Stimulated activated memory B cell treated with anti-CD40 and anti-IgM and Interleukin-4, amounts not matched to agents 10 μg/mL and 1 μg/mL and 100 μg/mL, for 72 hours (primary cell): Measurements from ENCODE around the gene KLHL22.
"Not testable (repeated sequence)": the region's sequence is repeated elsewhere in the genome, so short reads cannot be mapped to it uniquely, and the experiment has no call there.

Experiments
- ATAC-seq: fragments of 150-1000 bp; cut with Tn5 transposase; 2 replicates; pipeline ENCODE4 v1.10.0; 2021
- H3K27ac Mint-ChIP-seq: one replicate; pipeline ENCODE4 v1.8.0; 2022; ENCODE audit warnings: mild to moderate bottlenecking, mixed read lengths
- H3K27me3 Mint-ChIP-seq: one replicate; pipeline ENCODE4 v1.8.0; 2022; ENCODE audit warnings: mixed read lengths
- H3K36me3 Mint-ChIP-seq: one replicate; pipeline ENCODE4 v1.8.0; 2022; ENCODE audit warnings: mixed read lengths
- H3K4me1 Mint-ChIP-seq: one replicate; pipeline ENCODE4 v1.8.0; 2022; ENCODE audit warnings: mixed read lengths
- H3K4me3 Mint-ChIP-seq: one replicate; pipeline ENCODE4 v1.8.0; 2022; ENCODE audit warnings: mild to moderate bottlenecking, moderate library complexity, mixed read lengths
- H3K9me3 Mint-ChIP-seq: one replicate; pipeline ENCODE4 v1.8.0; 2022; ENCODE audit warnings: mixed read lengths

The KLHL22 gene

DNA sequence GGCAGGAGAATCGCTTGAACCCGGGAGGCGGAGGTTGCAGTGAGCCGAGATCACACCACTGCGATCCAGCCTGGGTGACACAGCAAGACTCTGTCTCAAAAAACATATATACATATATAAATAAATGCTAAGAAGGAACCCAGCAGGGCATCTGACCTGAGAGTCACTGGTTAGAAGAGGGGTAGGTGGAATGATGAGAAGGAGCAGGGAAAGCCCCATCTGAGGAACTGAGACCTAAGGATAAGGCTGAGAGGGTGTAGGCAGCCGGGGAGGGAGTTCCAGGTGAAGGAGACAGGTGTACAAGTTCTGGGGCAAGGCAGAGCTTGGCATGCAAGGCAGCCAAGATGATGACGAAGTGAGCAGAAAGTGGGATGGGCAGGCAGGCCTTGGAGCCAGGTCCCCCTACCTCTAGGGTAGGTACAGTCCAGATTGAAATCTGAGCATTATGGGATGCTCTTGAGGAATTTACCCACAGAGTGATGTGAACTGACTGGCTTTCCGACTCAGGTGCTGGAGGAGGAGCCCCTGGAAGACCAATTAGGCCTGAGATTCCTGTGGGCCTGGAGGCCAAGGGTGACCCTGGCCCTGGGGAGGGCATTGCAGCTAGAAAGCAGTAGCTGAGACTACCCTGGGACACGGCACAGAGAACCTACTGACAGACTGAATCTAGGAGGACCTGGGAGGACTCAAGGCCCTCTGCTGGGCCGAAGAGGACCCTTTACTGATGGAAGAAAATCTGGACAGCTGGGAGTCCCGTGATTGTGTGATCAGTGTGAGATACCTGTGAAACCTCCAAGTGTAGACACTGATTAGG is 22.8 kb downstream of the KLHL22 start:
- H3K36me3 Mint-ChIP-seq: peaks cover 23% of the 10 kb centered on the region
- ATAC-seq: no peak
- peak overlapping the region; percentile 30 for H3K27ac Mint-ChIP-seq
- no peak overlapping the region for H3K4me3 Mint-ChIP-seq
- no peaks in the 10 kb centered on the region for H3K27me3 Mint-ChIP-seq
- peaks cover 14% of the 10 kb centered on the region for H3K4me1 Mint-ChIP-seq
- H3K9me3 Mint-ChIP-seq: no peaks in the 10 kb centered on the region

DNA sequence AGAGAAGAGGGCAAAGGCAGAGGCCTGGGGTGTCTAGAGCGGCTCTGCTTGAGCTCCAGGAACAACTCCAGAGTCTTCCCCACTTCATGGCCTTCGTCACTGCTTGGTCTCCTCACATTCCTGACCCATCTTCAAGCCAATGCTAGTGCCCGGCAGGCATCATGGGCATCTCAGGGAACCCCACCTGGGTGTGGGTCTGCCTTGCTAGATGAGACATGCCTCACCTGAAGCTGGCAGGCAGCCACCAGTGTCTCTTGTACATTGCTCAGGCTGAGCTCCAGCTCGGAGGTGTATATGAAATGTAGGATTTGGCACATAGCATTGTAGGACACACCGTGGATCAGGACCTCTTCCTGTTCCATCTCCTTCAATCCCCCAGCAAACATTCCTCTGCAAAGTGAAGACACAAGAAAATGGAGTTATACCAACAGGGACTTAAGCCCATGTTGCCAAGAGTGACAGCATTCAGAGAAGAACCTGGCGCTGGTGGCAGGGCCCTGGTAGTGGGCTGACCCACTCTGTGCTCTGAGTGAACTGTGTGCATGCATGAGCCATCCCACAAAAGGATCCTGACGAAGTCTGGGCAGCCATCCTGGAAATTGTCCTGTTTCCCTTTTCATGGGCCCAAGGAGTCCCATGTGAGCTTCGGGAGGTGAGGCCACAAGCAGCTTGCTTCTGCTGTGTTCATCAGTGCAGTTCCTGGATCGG is 24.3 kb downstream of the KLHL22 start:
- no peak for ATAC-seq
- peaks cover 14% of the 10 kb centered on the region for H3K4me1 Mint-ChIP-seq
- no peaks in the 10 kb centered on the region for H3K27me3 Mint-ChIP-seq
- H3K4me3 Mint-ChIP-seq: no peak overlapping the region
- no peak overlapping the region for H3K27ac Mint-ChIP-seq
- peaks cover 23% of the 10 kb centered on the region for H3K36me3 Mint-ChIP-seq
- no peaks in the 10 kb centered on the region for H3K9me3 Mint-ChIP-seq

DNA sequence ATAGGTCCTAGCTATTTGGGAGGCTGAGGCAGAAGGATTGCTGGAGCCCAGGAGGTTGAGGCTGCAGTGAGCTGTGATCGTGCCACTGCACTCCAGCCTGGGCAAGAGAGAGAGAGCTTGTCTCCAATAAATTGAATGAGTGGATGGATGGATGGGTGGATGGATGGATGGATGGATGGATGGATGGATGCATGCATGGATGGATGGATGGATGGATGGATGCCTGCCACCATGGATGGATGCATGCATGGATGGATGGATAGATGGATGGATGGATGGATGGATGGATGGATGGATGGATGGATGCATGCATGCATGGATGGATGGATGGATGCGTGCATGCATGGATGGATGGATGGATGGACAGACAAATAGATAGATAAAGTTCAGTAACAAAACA is 25.1 kb downstream of the KLHL22 start:
- H3K4me1 Mint-ChIP-seq: peaks cover 14% of the 10 kb centered on the region
- not testable (repeated sequence) for H3K27me3 Mint-ChIP-seq, H3K4me3 Mint-ChIP-seq, H3K27ac Mint-ChIP-seq, H3K9me3 Mint-ChIP-seq, ATAC-seq
- H3K36me3 Mint-ChIP-seq: peaks cover 23% of the 10 kb centered on the region

DNA sequence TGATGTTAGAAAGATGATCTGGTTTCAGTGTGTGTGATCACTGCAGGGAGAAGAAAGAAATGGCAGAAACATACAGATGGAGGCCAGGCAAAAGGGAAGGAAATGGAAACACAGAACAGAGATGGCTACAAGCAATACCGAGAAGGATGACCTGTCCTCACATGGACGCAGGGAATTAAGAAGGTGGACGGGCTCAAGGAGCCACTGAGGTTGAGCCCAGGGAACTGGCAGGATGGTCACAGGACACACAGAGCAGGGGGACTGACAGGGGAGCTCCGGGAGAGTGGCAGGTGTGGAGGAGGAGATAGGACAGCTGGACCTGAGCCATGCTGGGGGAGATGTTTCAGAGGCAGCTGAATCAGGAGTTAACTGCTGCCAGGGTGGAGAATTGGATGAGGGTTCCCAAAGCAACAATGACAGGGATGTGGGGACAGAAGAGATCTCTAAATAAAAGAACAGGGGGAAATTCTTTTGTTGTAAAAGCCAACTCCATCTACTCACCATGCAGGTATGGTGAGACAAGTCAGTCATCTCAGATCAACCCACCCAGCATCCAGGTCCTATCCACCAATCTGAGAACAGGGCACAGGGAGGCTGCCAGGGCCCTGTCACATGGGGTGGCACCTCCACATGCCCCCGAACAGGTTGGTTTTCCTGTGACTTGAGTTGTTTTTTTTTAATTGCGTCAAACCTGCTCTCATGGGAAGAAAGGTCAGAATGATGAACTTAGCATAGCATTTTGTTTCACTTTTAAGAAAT is 26.3 kb downstream of the KLHL22 start:
- no peaks in the 10 kb centered on the region for H3K9me3 Mint-ChIP-seq
- H3K27ac Mint-ChIP-seq: peak overlapping the region; percentile 31
- H3K4me3 Mint-ChIP-seq: no peak overlapping the region
- H3K27me3 Mint-ChIP-seq: no peaks in the 10 kb centered on the region
- H3K36me3 Mint-ChIP-seq: peaks cover 23% of the 10 kb centered on the region
- ATAC-seq: no peak
- peaks cover 26% of the 10 kb centered on the region for H3K4me1 Mint-ChIP-seq

DNA sequence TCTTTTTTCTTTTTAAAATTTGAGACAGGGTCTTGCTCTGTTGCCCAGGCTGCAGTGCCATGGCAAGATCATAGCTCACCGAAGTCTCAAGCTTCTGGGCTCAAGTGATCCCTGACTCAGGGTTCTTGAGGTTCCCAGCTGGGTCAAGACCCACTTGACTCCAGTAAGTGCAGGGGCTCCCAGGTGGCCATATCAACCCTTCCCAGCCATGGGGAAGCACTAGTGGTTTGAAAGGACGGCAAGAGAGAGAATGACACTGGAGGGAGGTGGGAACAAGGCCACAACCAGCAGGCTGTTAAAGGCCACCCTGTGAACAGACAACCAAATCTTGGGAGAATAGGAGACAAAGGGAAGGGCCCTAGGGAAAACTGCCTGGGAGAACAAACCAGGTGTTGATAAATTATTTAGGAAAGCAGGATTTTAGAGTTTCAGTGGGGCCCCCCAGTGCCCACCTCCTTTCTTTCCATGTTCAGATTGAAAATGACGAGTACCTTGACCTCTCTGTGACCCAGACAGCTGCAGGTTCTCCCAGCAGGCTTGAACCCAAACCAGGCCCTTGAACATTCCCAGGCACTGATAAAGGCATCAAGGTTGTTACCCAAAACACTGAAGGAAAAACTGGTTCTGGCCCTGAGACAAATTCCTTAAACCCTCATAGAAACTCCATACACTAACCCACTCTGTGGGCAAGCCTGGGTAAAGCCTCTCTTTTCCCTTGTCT is 28.8 kb downstream of the KLHL22 start:
- no peak for ATAC-seq
- Mint-ChIP-seq H3K4me3 (no peak overlapping the region), H3K27ac (peak overlapping the region; percentile 60), H3K27me3 (no peaks in the 10 kb centered on the region), H3K4me1 (peaks cover 38% of the 10 kb centered on the region), H3K9me3 (no peaks in the 10 kb centered on the region), H3K36me3 (peaks cover 23% of the 10 kb centered on the region)

DNA sequence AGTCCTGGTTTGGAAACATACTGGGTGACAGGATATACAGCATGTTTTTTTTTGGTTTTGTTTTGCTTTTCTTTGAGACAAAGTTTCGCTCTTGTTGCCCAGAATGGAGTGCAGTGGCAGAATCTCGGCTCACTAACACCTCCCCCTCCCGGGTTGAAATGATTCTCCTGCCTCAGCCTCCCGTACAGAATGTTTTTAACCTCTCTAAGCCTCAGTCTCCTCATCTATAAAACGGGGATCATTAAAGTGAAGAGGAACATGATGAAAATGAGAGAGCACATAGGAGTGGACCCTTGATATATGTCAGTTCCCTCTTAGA is 29.9 kb downstream of the KLHL22 start:
- Mint-ChIP-seq H3K27me3 (no peaks in the 10 kb centered on the region), H3K4me1 (peaks cover 38% of the 10 kb centered on the region), H3K9me3 (no peaks in the 10 kb centered on the region), H3K36me3 (peaks cover 14% of the 10 kb centered on the region), H3K27ac (peak overlapping the region; percentile 85), H3K4me3 (no peak overlapping the region)
- ATAC-seq: no peak

DNA sequence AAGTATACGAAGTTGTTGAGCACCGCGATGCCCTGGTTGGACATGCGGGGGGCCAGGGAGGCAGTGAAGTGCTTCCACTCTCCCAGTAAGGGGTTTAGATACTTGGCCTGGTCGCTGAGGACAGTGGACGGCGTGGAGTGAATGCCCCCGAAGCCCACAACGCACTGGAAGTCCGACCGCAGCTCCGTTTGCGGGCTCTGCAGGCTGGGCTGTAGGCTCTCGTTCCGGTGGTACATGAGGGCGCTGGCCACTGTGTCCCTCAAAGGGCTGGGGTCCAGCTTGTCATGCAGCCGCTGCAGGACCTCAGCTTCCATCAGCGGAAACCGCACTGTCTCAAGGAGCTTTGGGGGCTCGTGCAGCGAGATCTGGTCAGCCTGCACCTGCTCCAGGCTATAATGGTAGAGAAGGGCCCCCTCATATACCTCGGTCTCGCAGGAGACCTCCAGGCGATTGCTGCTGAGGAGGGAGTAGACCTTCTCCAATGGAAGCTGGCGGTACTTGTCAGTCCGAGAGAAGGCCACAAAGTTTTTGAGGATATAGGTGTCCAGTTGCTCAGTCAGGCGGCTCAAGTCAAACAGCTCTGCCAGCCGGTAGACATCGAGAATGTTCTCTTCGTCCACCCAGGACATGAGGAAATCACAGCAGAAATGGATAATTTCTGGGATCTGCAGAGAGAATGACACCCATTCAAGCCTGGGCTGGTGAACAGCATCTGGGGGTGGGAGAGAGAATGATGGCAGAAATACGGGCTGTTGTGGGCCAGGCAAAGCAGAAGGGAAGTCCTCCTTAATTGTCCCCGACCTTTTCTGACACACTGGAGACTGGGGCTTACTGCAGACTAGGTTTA is 30.5 kb downstream of the KLHL22 start:
- H3K4me3 Mint-ChIP-seq: no peak overlapping the region
- ATAC-seq: no peak
- no peaks in the 10 kb centered on the region for H3K27me3 Mint-ChIP-seq
- no peaks in the 10 kb centered on the region for H3K9me3 Mint-ChIP-seq
- peaks cover 8% of the 10 kb centered on the region for H3K36me3 Mint-ChIP-seq
- H3K27ac Mint-ChIP-seq: peak overlapping the region; percentile 85
- H3K4me1 Mint-ChIP-seq: peaks cover 39% of the 10 kb centered on the region

DNA sequence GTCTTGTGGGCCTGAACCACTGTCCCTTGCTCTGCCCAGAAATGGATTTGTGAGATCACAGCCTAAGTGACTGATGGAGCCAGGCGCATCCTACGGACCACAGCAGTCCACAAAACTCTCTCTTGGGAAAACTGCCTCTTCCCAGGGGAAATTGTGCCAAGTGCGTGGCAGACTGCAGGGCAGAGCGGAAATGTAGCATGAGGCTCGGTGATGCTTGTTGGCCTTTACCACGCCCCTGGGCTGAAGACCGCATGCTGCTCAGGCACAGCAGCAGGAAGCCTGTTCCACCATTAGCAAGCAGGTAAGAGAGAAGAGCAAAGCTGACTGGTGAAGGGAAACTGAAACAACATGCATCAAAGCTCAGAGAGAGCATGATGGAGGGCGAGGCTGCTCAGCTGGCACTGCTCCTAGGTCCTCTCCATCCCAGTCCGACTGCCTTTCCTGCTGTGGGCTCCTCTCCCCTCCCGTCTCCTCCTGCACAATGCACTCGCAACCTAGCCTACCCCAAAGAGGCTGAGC is 31.4 kb downstream of the KLHL22 start:
- Mint-ChIP-seq H3K27ac (peak overlapping the region; percentile 85), H3K4me3 (peak overlapping the region; percentile 47), H3K36me3 (peaks cover 12% of the 10 kb centered on the region), H3K4me1 (peaks cover 49% of the 10 kb centered on the region), H3K9me3 (no peaks in the 10 kb centered on the region), H3K27me3 (no peaks in the 10 kb centered on the region)
- peak; percentile 84 for ATAC-seq

DNA sequence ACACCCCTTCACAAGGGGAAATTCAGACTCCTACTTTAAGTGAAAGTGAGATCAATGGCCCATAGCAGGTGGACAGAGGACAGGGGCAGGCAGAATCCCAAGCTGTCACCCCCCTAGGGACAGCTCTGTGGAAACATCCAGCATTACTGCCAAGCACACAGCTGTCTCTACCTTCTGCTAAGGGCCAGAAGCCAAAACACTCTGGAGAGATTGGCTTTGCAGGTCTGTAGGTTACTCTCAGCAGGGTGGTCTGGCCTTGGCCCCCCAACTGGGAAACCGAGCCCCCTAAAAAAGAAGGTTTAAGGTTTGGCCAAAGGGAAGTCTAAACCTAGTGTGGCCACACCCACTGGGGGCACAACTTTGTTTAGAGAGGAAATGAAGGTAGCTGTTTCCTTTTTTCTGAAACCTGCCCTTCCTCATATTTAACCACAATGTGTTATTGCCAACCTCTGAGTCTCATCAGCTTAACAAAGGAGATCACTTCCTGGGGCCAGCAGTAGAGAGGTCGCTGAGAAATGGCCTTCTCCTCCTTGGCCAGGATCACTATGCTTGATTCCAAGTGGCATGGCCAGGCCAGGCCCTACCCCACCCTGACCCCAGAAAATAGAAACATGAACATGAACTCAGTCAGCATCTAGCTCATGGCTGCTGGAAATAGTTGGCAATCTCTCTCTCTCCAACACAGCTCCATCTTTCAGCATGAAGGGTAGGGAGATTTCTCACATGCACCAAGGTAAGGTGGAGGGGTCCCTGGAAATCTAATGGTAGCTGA is 32.1 kb downstream of the KLHL22 start:
- peak; percentile 91 for ATAC-seq
- Mint-ChIP-seq H3K9me3 (no peaks in the 10 kb centered on the region), H3K27me3 (no peaks in the 10 kb centered on the region), H3K4me3 (peak overlapping the region; percentile 47), H3K4me1 (peaks cover 43% of the 10 kb centered on the region), H3K36me3 (peaks cover 9% of the 10 kb centered on the region), H3K27ac (peak overlapping the region; percentile 85)

DNA sequence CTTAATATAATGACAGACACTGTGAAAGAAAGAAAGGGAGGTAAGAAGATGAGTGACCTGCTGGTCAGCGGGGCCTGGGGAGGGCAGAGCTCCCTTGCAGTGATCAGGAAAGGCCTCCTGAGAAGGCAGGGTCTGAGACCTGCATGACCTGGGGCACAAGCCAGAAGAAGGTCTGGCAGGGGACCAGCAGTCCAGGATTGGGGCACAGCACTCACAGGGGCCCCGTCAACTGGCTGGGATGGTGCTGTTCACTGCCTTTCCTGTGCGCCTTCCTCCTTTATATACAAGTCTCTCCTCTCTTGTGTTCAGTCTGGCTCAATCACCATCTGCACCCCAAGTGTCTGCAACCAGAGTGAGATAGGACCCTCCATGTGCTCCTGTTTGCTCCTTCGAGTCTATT is 35.7 kb downstream of the KLHL22 start:
- Mint-ChIP-seq H3K27ac (peak overlapping the region; percentile 18), H3K27me3 (no peaks in the 10 kb centered on the region), H3K4me1 (peaks cover 53% of the 10 kb centered on the region), H3K36me3 (peaks cover 30% of the 10 kb centered on the region), H3K4me3 (no peak overlapping the region), H3K9me3 (no peaks in the 10 kb centered on the region)
- ATAC-seq: no peak

DNA sequence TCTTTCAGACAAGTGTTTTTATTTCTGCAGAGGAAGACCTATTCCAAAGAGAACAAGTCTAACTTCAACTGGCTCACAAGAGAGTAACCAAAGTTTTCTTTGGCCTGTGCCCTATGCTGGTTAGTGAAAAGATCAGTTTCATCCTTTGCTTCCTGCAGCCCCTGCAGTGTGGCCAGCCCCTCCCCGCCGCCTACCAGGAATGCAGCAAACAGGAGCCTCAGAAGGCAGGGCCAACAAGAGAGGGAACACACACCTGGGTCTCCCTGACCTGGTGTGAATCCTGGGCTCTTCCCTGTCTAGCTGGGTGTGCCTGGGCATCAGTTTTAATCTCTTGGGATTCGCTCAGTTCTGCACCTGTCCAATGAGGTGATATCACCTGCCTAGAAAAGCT is 36.4 kb downstream of the KLHL22 start:
- no peaks in the 10 kb centered on the region for H3K9me3 Mint-ChIP-seq
- H3K4me3 Mint-ChIP-seq: no peak overlapping the region
- H3K27ac Mint-ChIP-seq: peak overlapping the region; percentile 18
- ATAC-seq: no peak
- H3K36me3 Mint-ChIP-seq: peaks cover 34% of the 10 kb centered on the region
- peaks cover 46% of the 10 kb centered on the region for H3K4me1 Mint-ChIP-seq
- no peaks in the 10 kb centered on the region for H3K27me3 Mint-ChIP-seq

DNA sequence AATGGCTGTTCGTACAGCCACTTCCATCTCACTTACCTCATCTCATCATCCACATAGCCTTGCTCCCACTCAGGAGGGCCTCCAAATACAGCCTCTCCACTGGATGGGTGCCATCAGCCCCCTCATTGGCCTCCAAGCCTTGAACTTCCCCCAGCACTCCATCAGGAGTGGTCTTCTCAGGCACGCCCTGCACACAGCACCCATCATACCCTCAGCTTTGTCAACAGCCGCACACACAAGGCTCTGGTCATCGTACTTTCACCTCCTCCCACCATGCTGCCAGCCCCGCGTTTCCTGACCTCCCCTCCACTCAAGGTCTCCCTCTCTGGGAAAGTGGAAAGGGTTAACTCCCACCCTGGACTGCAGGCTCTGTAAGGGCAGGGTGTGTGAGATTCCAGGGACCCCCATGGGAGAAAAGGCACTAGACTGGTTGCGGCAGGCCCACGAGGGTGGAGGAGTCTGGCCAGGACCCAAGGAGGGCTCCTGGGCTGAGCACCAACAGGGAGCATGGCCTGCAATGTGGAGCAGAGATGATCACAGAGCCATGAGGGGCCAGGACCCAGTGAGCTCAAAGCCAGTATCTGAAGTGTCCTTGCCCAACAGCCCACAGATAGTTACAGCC is 37.0 kb downstream of the KLHL22 start:
- no peaks in the 10 kb centered on the region for H3K9me3 Mint-ChIP-seq
- ATAC-seq: no peak
- H3K27me3 Mint-ChIP-seq: no peaks in the 10 kb centered on the region
- peaks cover 34% of the 10 kb centered on the region for H3K36me3 Mint-ChIP-seq
- H3K4me3 Mint-ChIP-seq: no peak overlapping the region
- H3K27ac Mint-ChIP-seq: no peak overlapping the region
- peaks cover 41% of the 10 kb centered on the region for H3K4me1 Mint-ChIP-seq

DNA sequence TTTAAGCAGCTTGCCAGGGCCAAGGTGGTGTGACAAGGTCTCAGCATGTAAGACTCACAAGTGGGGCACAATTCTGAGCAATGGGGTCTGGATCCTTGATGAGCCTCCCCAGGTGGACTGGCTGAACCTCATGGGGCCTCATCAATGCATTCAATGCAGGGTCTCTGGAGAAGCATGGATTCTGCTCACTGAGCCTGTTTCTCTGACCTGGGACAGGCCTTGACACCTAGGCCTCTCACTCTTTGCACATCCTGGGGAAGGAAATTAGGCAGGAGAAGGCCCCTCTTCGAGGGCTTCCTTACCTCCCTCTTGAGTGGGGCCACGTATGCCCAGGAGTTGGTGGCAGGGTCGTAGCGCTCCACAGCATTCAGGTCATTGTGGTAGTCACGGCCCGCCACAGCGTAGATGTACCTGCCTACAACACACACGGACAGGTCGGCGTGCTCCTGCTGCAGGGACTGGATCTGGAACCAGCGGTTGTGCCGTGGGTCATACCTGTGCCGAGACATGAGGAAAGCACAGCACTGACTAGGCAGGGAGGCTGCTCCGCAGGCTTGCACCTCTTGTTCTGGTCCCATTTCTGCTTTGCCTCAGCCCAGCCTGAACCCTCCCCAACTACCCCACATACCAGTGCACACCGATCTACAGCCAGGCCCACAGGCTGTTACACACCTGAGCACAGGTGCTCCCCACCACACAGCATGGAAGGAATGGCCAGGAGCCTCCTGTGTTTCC is 37.9 kb downstream of the KLHL22 start:
- Mint-ChIP-seq H3K36me3 (peaks cover 34% of the 10 kb centered on the region), H3K27ac (no peak overlapping the region), H3K9me3 (no peaks in the 10 kb centered on the region), H3K4me3 (no peak overlapping the region), H3K4me1 (peaks cover 31% of the 10 kb centered on the region), H3K27me3 (no peaks in the 10 kb centered on the region)
- no peak for ATAC-seq
